ENCODE measurements around the gene ADSS1. TPM values are rescaled to one million over a fixed set of nuclear protein-coding genes. Genes with fewer than 3 reads are reported as not detected.

ADSS1 gene
- total and polyA plus RNA-seq, 4 donors, result 5.3 to 9.3 (median 7.1) TPM

GRCh38 chr14:104695660-104696000, 28.4 kb upstream of the ADSS1 start:
- no peak for ATAC-seq (ENCODE audit: insufficient read depth, low FRiP score)
- H3K27me3 ChIP-seq (ENCODE audit: control insufficient read depth in 3 of 3, insufficient read depth in 3 of 3, low read length in 2 of 3), result no peaks in the 10 kb centered on the region
- peak overlapping the region; percentile 28 to 52 for H3K27ac ChIP-seq (ENCODE audit: low read depth in 1 of 2, low read length in 1 of 2)
- peaks cover 0 to 15% (median 4%) of the 10 kb centered on the region in 4 donors for H3K36me3 ChIP-seq (ENCODE audit: control insufficient read depth in 4 of 4, insufficient read depth in 4 of 4, low read length in 4 of 4)
- no peak for DNase-seq
- H3K4me3 ChIP-seq, result no peak overlapping the region
- TF ChIP-seq CTCF (IDR thresholded peaks at IDR 0.05; ENCODE audit: control extremely low read depth, extremely low read depth), result no peak
- H3K4me1 ChIP-seq (ENCODE audit: control insufficient read depth in 5 of 5, insufficient read depth in 5 of 5, low read length in 5 of 5), result peaks cover 6 to 68% (median 16%) of the 10 kb centered on the region in 5 donors
- WGBS, 2 donors, result 64 to 79% methylated on average over 6 of the region's 6 CpGs
- no peak overlapping the region for H3K9ac ChIP-seq (ENCODE audit: insufficient read depth in 1 of 2, low read length in 2 of 2)
- no peaks in the 10 kb centered on the region for H3K9me3 ChIP-seq (ENCODE audit: control insufficient read depth in 4 of 4, insufficient read depth in 3 of 4, low read length in 3 of 4)

DNA sequence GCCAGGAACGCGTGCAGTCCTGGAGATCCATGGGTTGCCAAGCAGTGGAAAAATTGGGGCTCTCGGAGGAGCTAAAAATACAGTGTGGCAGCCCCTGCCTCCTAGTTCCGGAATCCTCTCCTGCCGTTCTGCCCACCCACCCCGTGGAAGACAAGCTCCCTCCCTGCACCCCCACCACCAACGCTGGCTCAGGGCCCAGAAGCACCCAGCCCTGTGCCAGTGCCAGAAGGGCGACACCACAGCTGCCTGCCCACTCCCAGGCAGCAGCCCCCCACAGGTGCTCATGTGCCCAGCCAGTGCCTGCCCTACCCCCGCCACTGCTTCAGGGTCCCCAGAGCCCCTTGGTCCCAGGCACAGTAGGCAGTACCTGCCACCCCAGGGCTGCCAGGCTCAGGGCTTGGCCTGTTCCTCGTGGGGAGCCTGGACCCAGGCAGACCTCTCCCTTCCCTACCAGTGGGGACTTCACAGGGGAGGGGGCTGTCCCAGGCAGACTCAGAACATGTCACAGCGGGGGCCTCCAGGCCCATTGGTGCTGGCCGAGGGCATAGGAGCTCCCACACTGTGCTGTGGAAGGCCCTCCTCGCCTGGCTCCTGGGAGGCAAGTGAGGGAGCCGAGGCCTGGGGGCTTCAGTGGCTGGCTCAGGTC, 27.2 kb upstream of the ADSS1 start:
- no peak for TF ChIP-seq CTCF (IDR thresholded peaks at IDR 0.05; ENCODE audit: control extremely low read depth, extremely low read depth)
- no peak for ATAC-seq (ENCODE audit: insufficient read depth, low FRiP score)
- Histone ChIP-seq H3K27me3 (ENCODE audit: control insufficient read depth in 3 of 3, insufficient read depth in 3 of 3, low read length in 2 of 3) (no peaks in the 10 kb centered on the region), H3K27ac (ENCODE audit: low read depth in 1 of 2, low read length in 1 of 2) (peak overlapping the region in 1 of 2 donors; percentile 9), H3K9ac (ENCODE audit: insufficient read depth in 1 of 2, low read length in 2 of 2) (peak overlapping the region in 1 of 2 donors; percentile 16), H3K4me1 (ENCODE audit: control insufficient read depth in 5 of 5, insufficient read depth in 5 of 5, low read length in 5 of 5) (peaks cover 2 to 57% (median 16%) of the 10 kb centered on the region in 5 donors), H3K4me3 (no peak overlapping the region), H3K36me3 (ENCODE audit: control insufficient read depth in 4 of 4, insufficient read depth in 4 of 4, low read length in 4 of 4) (peaks cover 0 to 20% (median 2%) of the 10 kb centered on the region in 4 donors), H3K9me3 (ENCODE audit: control insufficient read depth in 4 of 4, insufficient read depth in 3 of 4, low read length in 3 of 4) (no peaks in the 10 kb centered on the region)
- DNase-seq, result no peak
- WGBS, 2 donors, result 83 to 85% methylated on average over 13 to 14 of the region's 14 CpGs

GRCh38 chr14:104697317-104697703, 26.7 kb upstream of the ADSS1 start:
- Histone ChIP-seq H3K27me3 (ENCODE audit: control insufficient read depth in 3 of 3, insufficient read depth in 3 of 3, low read length in 2 of 3) (no peaks in the 10 kb centered on the region), H3K27ac (ENCODE audit: low read depth in 1 of 2, low read length in 1 of 2) (peak overlapping the region in 1 of 2 donors; percentile 8), H3K4me3 (no peak overlapping the region), H3K9me3 (ENCODE audit: control insufficient read depth in 4 of 4, insufficient read depth in 3 of 4, low read length in 3 of 4) (no peaks in the 10 kb centered on the region), H3K36me3 (ENCODE audit: control insufficient read depth in 4 of 4, insufficient read depth in 4 of 4, low read length in 4 of 4) (peaks cover 0 to 22% (median 2%) of the 10 kb centered on the region in 4 donors), H3K4me1 (ENCODE audit: control insufficient read depth in 5 of 5, insufficient read depth in 5 of 5, low read length in 5 of 5) (peaks cover 2 to 54% (median 16%) of the 10 kb centered on the region in 5 donors), H3K9ac (ENCODE audit: insufficient read depth in 1 of 2, low read length in 2 of 2) (no peak overlapping the region)
- TF ChIP-seq CTCF (IDR thresholded peaks at IDR 0.05; ENCODE audit: control extremely low read depth, extremely low read depth), result no peak
- no peak for DNase-seq
- WGBS, 2 donors, result 83 to 90% methylated on average over 10 of the region's 10 CpGs
- no peak for ATAC-seq (ENCODE audit: insufficient read depth, low FRiP score)

Data from lung (tissue), 12 donors.